GM19395 (cell line): ENCODE data around the gene TXLNA.

Source experiments
- ATAC-seq: cut with Tn5 transposase; IDR thresholded peaks from one replicate; pipeline ENCODE4 v1.9.1; 2021; ENCODE audit warnings: mild to moderate bottlenecking, moderate library complexity; ENCODE audit not compliant: unreplicated experiment

Gene TXLNA

GRCh38 chr1:32242341-32242851, 62.9 kb downstream of the TXLNA start:
- no peak for ATAC-seq

DNA sequence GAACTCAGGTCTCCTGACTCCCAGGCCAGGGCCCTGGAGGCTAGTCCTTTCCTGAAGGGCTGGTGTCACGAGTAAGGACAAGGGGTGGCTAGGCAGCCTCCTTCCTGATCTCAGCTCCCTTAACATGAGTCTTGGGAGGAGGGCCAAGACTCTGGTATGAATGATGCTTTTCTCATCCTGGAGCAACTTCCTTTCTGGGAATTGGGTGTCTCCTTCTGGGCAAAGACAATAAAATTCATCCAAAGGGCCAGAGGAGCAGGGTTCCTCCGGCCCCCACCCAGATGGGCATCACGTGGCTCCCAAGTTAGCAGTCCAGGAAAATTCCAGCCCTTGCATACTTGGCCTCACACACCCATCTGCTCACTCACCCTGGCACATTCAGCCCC, 67.4 kb downstream of the TXLNA start, which contains the start of gene FAM167B:
Gene FAM167B, plus strand, starts transcription at position 335 of the 386 bp plus-strand sequence. CDS start 200 bp downstream, outside the sequence.
- no peak for ATAC-seq

- no peak for ATAC-seq
These were observed 68.0 kb downstream of the TXLNA start for GRCh38 chr1:32247452-32247851.
